ENCODE measurements around the gene PARVB.

Gene PARVB

DNA sequence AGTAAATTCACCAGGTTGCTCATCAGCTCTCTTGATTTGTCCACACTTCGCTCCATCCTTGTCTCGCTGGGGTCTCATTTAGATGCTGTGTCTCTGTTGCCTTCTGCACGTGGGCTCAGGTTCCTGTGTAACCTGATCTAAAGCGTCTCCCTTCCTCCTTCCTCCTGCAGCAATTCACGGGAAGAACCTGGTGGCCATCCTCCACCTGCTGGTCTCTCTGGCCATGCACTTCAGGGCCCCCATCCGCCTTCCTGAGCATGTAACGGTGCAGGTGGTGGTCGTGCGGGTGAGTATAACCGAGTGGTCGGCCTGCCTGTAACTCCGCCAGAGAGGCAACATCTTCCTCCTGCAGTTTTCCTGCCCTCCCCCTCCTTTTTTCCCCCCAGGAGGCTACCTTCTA lies 108.6 kb downstream of the PARVB start:
- H3K4me3 ChIP-seq (ENCODE audit: control insufficient read depth, low read depth, low read length): no peak overlapping the region
- DNase-seq (ENCODE audit: low read depth): no peak
- TF ChIP-seq, protein P1, sequence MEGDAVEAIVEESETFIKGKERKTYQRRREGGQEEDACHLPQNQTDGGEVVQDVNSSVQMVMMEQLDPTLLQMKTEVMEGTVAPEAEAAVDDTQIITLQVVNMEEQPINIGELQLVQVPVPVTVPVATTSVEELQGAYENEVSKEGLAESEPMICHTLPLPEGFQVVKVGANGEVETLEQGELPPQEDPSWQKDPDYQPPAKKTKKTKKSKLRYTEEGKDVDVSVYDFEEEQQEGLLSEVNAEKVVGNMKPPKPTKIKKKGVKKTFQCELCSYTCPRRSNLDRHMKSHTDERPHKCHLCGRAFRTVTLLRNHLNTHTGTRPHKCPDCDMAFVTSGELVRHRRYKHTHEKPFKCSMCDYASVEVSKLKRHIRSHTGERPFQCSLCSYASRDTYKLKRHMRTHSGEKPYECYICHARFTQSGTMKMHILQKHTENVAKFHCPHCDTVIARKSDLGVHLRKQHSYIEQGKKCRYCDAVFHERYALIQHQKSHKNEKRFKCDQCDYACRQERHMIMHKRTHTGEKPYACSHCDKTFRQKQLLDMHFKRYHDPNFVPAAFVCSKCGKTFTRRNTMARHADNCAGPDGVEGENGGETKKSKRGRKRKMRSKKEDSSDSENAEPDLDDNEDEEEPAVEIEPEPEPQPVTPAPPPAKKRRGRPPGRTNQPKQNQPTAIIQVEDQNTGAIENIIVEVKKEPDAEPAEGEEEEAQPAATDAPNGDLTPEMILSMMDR (IDR thresholded peaks at IDR 0.05; ENCODE audit: control insufficient read depth, insufficient read depth, low read depth, low read length, missing control alignments): no peak

DNA sequence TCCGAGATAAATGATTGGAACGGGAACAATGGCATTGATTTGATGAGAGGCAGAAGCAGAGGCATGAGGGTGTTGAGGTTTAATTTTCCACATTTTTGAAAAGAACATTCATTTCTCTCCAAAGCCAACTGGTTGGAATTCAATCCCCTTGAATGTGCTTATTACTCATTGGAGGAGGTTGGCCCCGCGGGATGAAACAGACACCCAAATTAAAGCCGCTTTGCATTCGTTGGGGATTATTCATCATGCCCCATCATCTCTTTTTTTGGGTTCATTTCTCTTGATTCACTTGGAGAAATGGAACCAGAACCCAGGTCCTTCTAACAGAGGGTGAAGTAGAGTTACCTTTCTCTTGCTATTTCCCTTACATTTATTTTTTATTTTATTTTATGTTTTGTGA lies 109.1 kb downstream of the PARVB start:
- no peak overlapping the region for H3K4me3 ChIP-seq (ENCODE audit: control insufficient read depth, low read depth, low read length)
- no peak for DNase-seq (ENCODE audit: low read depth)
- TF ChIP-seq, protein P1 (IDR thresholded peaks at IDR 0.05; ENCODE audit: control insufficient read depth, insufficient read depth, low read depth, low read length, missing control alignments): no peak

GRCh38 chr22:44133901-44134571 lies 109.9 kb downstream of the PARVB start:
- H3K4me3 ChIP-seq (ENCODE audit: control insufficient read depth, low read depth, low read length): no peak overlapping the region
- TF ChIP-seq, protein P1 (IDR thresholded peaks at IDR 0.05; ENCODE audit: control insufficient read depth, insufficient read depth, low read depth, low read length, missing control alignments): no peak
- peak; percentile 44 for DNase-seq (ENCODE audit: low read depth)

GRCh38 chr22:44136112-44136511 lies 112.0 kb downstream of the PARVB start:
- no peak overlapping the region for H3K4me3 ChIP-seq (ENCODE audit: control insufficient read depth, low read depth, low read length)
- TF ChIP-seq, protein P1 (IDR thresholded peaks at IDR 0.05; ENCODE audit: control insufficient read depth, insufficient read depth, low read depth, low read length, missing control alignments): no peak
- no peak for DNase-seq (ENCODE audit: low read depth)

DNA sequence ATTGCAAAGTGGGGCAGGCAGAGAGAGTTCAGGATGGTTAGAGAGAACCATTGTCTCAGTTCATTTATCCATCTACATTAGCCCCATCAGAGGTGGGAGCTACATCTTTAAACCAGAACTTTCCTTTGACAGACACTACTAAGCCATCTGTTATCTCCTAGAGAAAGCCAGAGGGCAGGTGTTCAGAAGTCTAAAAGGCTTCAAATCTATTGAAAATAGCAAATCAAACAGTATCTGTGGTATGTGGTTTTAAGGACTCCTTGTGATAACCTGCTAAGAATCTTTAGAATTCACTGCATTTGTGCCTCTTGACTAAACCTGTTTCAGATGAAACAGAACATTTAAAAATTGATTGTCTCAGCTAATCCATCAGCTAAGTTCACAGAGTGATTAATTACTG lies 112.7 kb downstream of the PARVB start:
- H3K4me3 ChIP-seq (ENCODE audit: control insufficient read depth, low read depth, low read length): no peak overlapping the region
- DNase-seq (ENCODE audit: low read depth): no peak
- TF ChIP-seq, protein P1 (IDR thresholded peaks at IDR 0.05; ENCODE audit: control insufficient read depth, insufficient read depth, low read depth, low read length, missing control alignments): no peak

DNA sequence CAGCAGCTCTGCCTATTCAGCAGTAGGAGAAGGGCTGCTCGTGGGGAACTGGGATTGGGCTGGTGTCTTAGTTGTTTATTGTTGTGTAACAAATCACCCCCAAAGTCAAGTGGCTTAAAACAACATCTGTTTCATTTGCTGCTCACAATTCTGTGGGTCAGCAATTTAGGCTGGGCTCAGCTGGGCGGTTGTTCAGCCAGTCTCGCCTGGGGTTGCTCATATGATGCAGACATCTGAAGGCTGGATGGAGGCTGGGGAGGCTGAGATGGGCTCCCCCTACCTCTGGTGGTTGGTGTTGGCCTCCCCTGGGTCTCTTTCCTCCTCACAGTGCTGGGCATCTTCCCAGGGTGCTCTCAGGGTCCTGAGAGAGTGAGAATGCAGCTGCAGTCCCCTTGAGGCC lies 113.3 kb downstream of the PARVB start:
- DNase-seq (ENCODE audit: low read depth): no peak
- no peak overlapping the region for H3K4me3 ChIP-seq (ENCODE audit: control insufficient read depth, low read depth, low read length)
- TF ChIP-seq, protein P1 (IDR thresholded peaks at IDR 0.05; ENCODE audit: control insufficient read depth, insufficient read depth, low read depth, low read length, missing control alignments): no peak
